DOHH2 (cell line): ENCODE results near the gene SCLY.

ENCODE experiments used
- CTCF ChIP-seq: fragments of 200-600 bp; sonication (generic); IDR thresholded peaks from one replicate; pipeline ENCODE4 v1.5.1; 2014; ENCODE audit warnings: antibody characterized with exemption, mild to moderate bottlenecking, low read depth, low read length; ENCODE audit not compliant: poor library complexity, severe bottlenecking
- EZH2phosphoT487 ChIP-seq: fragments of 200-600 bp; sonication (generic); IDR thresholded peaks from 2 replicates; pipeline ENCODE4 v1.6.1; 2017; ENCODE audit warnings: borderline replicate concordance, mild to moderate bottlenecking, antibody characterized with exemption, low read length, moderate library complexity, mixed read lengths

- no peak for TF ChIP-seq CTCF
- no peak for TF ChIP-seq EZH2phosphoT487
Measured at GRCh38 chr2:238069021-238069709, 8.4 kb downstream of the SCLY start.
